ENCODE results near the gene SNX32. TPM values are rescaled to one million over a fixed set of nuclear protein-coding genes. Genes with fewer than 3 reads are reported as not detected.

Gene SNX32
- total and polyA plus RNA-seq, 2 of the 13 experiments (the other 11 are each of a cell fraction or from before 2014, with no cell fraction given): 0.09 to 0.34 TPM

DNA sequence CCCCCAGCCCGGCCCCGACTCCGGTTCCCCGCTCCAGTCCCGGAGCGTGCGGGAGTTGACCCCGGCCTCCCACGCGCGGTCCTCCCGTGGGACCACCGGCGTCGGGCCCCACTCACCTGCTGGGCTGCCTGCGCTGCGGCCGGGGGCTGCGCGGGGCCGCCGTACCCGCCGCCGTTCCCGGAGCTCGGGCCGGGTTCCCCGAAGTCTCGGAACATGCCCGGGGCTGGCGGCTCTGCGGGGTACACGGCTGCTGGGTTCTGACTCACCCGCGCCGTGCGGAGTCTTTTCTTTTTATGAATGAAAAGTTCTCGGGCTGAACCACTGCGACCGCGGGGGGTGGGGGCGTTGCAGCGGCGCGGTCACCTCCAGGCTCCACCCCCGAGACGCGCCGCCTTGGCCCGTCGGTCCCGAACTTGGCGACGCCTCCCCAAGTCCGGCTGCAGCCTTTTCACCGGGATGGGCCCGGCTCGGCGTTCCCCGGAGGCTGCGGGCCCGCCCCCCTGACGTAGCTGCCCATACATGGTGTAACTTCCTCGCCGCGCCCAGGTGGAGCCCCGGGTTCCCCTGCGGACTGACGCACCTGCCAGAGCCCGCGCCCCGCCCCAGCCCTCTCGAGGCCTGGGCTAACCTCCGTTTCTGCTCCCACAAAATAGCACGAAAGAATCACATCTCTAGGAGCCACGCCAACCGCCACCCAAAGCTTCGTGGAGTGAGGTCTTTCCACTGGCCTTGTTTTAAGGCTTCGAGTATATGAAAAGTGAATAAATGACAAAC, 66.5 kb downstream of the SNX32 start, which contains the start of gene FOSL1 (continued):
- TF ChIP-seq KDM5B (CRISPR knock-in tag; IDR thresholded peaks at IDR 0.05; ENCODE audit: borderline replicate concordance) (no peak), MEIS2 (CRISPR knock-in tag; IDR thresholded peaks at IDR 0.05) (peak; percentile 25; the same call in 1 of the 2 replicates), NONO (IDR thresholded peaks at IDR 0.05) (no peak), NONO (CRISPR knock-in tag; conservative IDR thresholded peaks at IDR 0.05) (0 out of 2 replicates have a peak, but pooled peaks have one; percentile 30), MED13 (CRISPR knock-in tag; IDR thresholded peaks at IDR 0.05) (peak; percentile 57; the same call in 1 of the 2 replicates), SP5 (CRISPR knock-in tag; IDR thresholded peaks at IDR 0.05; ENCODE audit: borderline replicate concordance, low read depth) (peak; percentile 54; the same call in 1 of the 2 replicates), CCDC6 (CRISPR knock-in tag; IDR thresholded peaks at IDR 0.05) (0 out of 2 replicates have a peak, but pooled peaks have one; percentile 71), ZNF879 (CRISPR knock-in tag; IDR thresholded peaks at IDR 0.05) (no peak), ATAD3A (CRISPR knock-in tag; IDR thresholded peaks at IDR 0.05) (no peak), TEAD2 (CRISPR knock-in tag; IDR thresholded peaks at IDR 0.05) (no peak), ZNF747 (CRISPR knock-in tag; IDR thresholded peaks at IDR 0.05; ENCODE audit: borderline replicate concordance) (peak; percentile 32; the same call in 1 of the 2 replicates), MAZ (IDR thresholded peaks at IDR 0.05; ENCODE audit: borderline replicate concordance, low read depth, low read length) (peak; percentile 20; the same call in 1 of the 2 replicates), MAZ (CRISPR knock-in tag; IDR thresholded peaks at IDR 0.05; ENCODE audit: low read depth) (0 out of 2 replicates have a peak, but pooled peaks have one; percentile 14), ATF3 (CRISPR knock-in tag; IDR thresholded peaks at IDR 0.05) (no peak; the same call in 1 of the 2 replicates), ZNF431 (CRISPR knock-in tag; IDR thresholded peaks at IDR 0.05; ENCODE audit: borderline replicate concordance, low read depth) (no peak), IRF9 (CRISPR knock-in tag; IDR thresholded peaks at IDR 0.05; ENCODE audit: borderline replicate concordance) (0 out of 2 replicates have a peak, but pooled peaks have one; percentile 42), ZSCAN9 (CRISPR knock-in tag; IDR thresholded peaks at IDR 0.05; ENCODE audit: borderline replicate concordance) (no peak), ZNF883 (CRISPR knock-in tag; IDR thresholded peaks at IDR 0.05; ENCODE audit: not compliant biosample characterization) (no peak), ZNF790 (CRISPR knock-in tag; IDR thresholded peaks at IDR 0.05; ENCODE audit: borderline replicate concordance) (no peak), ZMAT5 (CRISPR knock-in tag; IDR thresholded peaks at IDR 0.05; ENCODE audit: borderline replicate concordance, low read depth) (no peak), BHLHE40 (IDR thresholded peaks at IDR 0.05; ENCODE audit: low read length) (peak; percentile 83), ZNF761 (CRISPR knock-in tag; conservative IDR thresholded peaks at IDR 0.05) (no peak), SMAD3 (CRISPR knock-in tag; IDR thresholded peaks at IDR 0.05) (0 out of 2 replicates have a peak, but pooled peaks have one; percentile 61), ZNF546 (CRISPR knock-in tag; conservative IDR thresholded peaks at IDR 0.05) (no peak; the same call in 1 of the 2 replicates), SCMH1 (CRISPR knock-in tag; IDR thresholded peaks at IDR 0.05; ENCODE audit: borderline replicate concordance) (no peak), ZNF205 (CRISPR knock-in tag; IDR thresholded peaks at IDR 0.05) (peak; percentile 35; the same call in 1 of the 2 replicates)
- TF ChIP-seq, protein P1, sequence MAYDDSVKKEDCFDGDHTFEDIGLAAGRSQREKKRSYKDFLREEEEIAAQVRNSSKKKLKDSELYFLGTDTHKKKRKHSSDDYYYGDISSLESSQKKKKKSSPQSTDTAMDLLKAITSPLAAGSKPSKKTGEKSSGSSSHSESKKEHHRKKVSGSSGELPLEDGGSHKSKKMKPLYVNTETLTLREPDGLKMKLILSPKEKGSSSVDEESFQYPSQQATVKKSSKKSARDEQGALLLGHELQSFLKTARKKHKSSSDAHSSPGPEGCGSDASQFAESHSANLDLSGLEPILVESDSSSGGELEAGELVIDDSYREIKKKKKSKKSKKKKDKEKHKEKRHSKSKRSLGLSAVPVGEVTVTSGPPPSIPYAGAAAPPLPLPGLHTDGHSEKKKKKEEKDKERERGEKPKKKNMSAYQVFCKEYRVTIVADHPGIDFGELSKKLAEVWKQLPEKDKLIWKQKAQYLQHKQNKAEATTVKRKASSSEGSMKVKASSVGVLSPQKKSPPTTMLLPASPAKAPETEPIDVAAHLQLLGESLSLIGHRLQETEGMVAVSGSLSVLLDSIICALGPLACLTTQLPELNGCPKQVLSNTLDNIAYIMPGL (CRISPR knock-in tag; IDR thresholded peaks at IDR 0.05; ENCODE audit: borderline replicate concordance in 1 of 2, low read depth in 1 of 2): no peak; a peak in 1 of 4 replicates
